Measurements from ENCODE around the gene GTF2H2.
"Not testable (repeated sequence)": the region's sequence is repeated elsewhere in the genome, so short reads cannot be mapped to it uniquely, and the experiment has no call there.

GTF2H2 gene

GRCh38 chr5:71011194-71011792 is 56.2 kb downstream of the GTF2H2 start:
- DNase-seq = no peak

GRCh38 chr5:71006983-71007382 is 60.5 kb downstream of the GTF2H2 start:
- DNase-seq = not testable (repeated sequence)
